WERI-Rb-1 (cell line): ENCODE data around the gene FLYWCH1.
"Not testable (repeated sequence)": the region's sequence is repeated elsewhere in the genome, so short reads cannot be mapped to it uniquely, and the experiment has no call there.

ENCODE experiments used
- DNase-seq: peaks from one replicate; pipeline ENCODE4 v3.0.0-alpha.2; 2020
- H3K27ac ChIP-seq: fragments of 250-450 bp; sonication (Bioruptor Pico); 2 replicates; pipeline ENCODE4 v1.5.1; 2020; ENCODE audit warnings: mild to moderate bottlenecking, moderate library complexity
- H3K27me3 ChIP-seq: fragments of 250-450 bp; sonication (Bioruptor Pico); 2 replicates; pipeline ENCODE4 v1.5.1; 2021; ENCODE audit warnings: mild to moderate bottlenecking, low read depth, moderate library complexity; ENCODE audit not compliant: insufficient read depth, severe bottlenecking
- H3K36me3 ChIP-seq: fragments of 250-450 bp; sonication (Bioruptor Pico); 2 replicates; pipeline ENCODE4 v1.5.1; 2020; ENCODE audit warnings: mild to moderate bottlenecking, moderate library complexity
- H3K4me3 ChIP-seq: 2 replicates; pipeline ENCODE4 v1.5.1; 2011; ENCODE audit warnings: low read depth, mild to moderate bottlenecking, control low read depth, low read length
- H3K9me3 ChIP-seq: fragments of 250-450 bp; sonication (Bioruptor Pico); 2 replicates; pipeline ENCODE4 v1.5.1; 2021; ENCODE audit warnings: mild to moderate bottlenecking, moderate library complexity; ENCODE audit not compliant: severe bottlenecking
- CTCF ChIP-seq: IDR thresholded peaks from 2 replicates; pipeline ENCODE4 v1.5.1; 2011; ENCODE audit warnings: low read depth, mild to moderate bottlenecking, control low read depth, inconsistent platforms, low read length

The FLYWCH1 gene

GRCh38 chr16:2904922-2905240 is 6.8 kb upstream of the FLYWCH1 start:
- Histone ChIP-seq H3K4me3 (peak overlapping the region; percentile 71), H3K27me3 (no peaks in the 10 kb centered on the region)
- no peak for DNase-seq

GRCh38 chr16:2905241-2905987 is 6.3 kb upstream of the FLYWCH1 start:
- TF ChIP-seq CTCF = no peak
- H3K27me3 ChIP-seq = no peaks in the 10 kb centered on the region
- peak overlapping the region; percentile 88 for H3K27ac ChIP-seq
- H3K9me3 ChIP-seq = no peaks in the 10 kb centered on the region
- peak; percentile 100 for DNase-seq
- peak overlapping the region; percentile 71 for H3K4me3 ChIP-seq
- H3K36me3 ChIP-seq = no peaks in the 10 kb centered on the region

More at GRCh38 chr16:2904922-2905240, 6.8 kb upstream of the FLYWCH1 start:
- Histone ChIP-seq H3K9me3 (no peaks in the 10 kb centered on the region), H3K36me3 (no peaks in the 10 kb centered on the region), H3K27ac (peak overlapping the region; percentile 88)
- TF ChIP-seq CTCF = no peak

- Histone ChIP-seq H3K36me3 (no peaks in the 10 kb centered on the region), H3K27me3 (no peaks in the 10 kb centered on the region), H3K9me3 (no peaks in the 10 kb centered on the region), H3K27ac (peak overlapping the region; percentile 30; the same call in 1 of the 2 replicates), H3K4me3 (peak overlapping the region; percentile 14; the same call in 1 of the 2 replicates)
- no peak for TF ChIP-seq CTCF
- DNase-seq = no peak
These were observed 5.7 kb upstream of the FLYWCH1 start for GRCh38 chr16:2905988-2906387.

- H3K27me3 ChIP-seq, H3K36me3 ChIP-seq, H3K27ac ChIP-seq, H3K4me3 ChIP-seq, H3K9me3 ChIP-seq: not testable (repeated sequence)
- TF ChIP-seq CTCF = peak; percentile 45
- peak; percentile 66 for DNase-seq
These were observed 4.5 kb upstream of the FLYWCH1 start for GRCh38 chr16:2907084-2907753.

- TF ChIP-seq CTCF = no peak
These were observed 1.2 kb upstream of the FLYWCH1 start for GRCh38 chr16:2910441-2910969.

More at GRCh38 chr16:2910441-2910969, 1.2 kb upstream of the FLYWCH1 start:
- no peaks in the 10 kb centered on the region for H3K9me3 ChIP-seq
- H3K36me3 ChIP-seq = peaks cover 7% of the 10 kb centered on the region
- no peak overlapping the region for H3K4me3 ChIP-seq
- H3K27ac ChIP-seq = no peak overlapping the region
- DNase-seq = no peak
- H3K27me3 ChIP-seq = no peaks in the 10 kb centered on the region
